ENCODE measurements around the gene RCSD1. TPM values are rescaled to one million over a fixed set of nuclear protein-coding genes. Genes with fewer than 3 reads are reported as not detected.

The RCSD1 gene
- polyA plus RNA-seq, 1 donor, result 7.4 TPM

- Histone ChIP-seq H3K27ac (ENCODE audit: low read length) (no peak overlapping the region), H3K27me3 (ENCODE audit: control insufficient read depth, insufficient read depth, low read length) (no peaks in the 10 kb centered on the region), H3K9me3 (ENCODE audit: control insufficient read depth, low read depth, low read length) (no peaks in the 10 kb centered on the region), H3K4me1 (ENCODE audit: control insufficient read depth, insufficient read depth, low read length) (no peaks in the 10 kb centered on the region), H3K36me3 (ENCODE audit: control insufficient read depth, insufficient read depth, low read length) (no peaks in the 10 kb centered on the region), H3K4me3 (ENCODE audit: low read length) (no peak overlapping the region)
- WGBS (ENCODE audit: insufficient coverage, low lambda C conversion rate), result no CpG with 5 or more reads among the region's 16 CpGs
- no peak for DNase-seq
Measured at GRCh38 chr1:167650269-167651160, 20.5 kb downstream of the RCSD1 start.

- Histone ChIP-seq H3K4me3 (ENCODE audit: low read length) (no peak overlapping the region), H3K9me3 (ENCODE audit: control insufficient read depth, low read depth, low read length) (no peaks in the 10 kb centered on the region), H3K27ac (ENCODE audit: low read length) (no peak overlapping the region), H3K27me3 (ENCODE audit: control insufficient read depth, insufficient read depth, low read length) (no peaks in the 10 kb centered on the region), H3K36me3 (ENCODE audit: control insufficient read depth, insufficient read depth, low read length) (no peaks in the 10 kb centered on the region), H3K4me1 (ENCODE audit: control insufficient read depth, insufficient read depth, low read length) (no peaks in the 10 kb centered on the region)
- DNase-seq, result peak; percentile 21 to 23
- WGBS (ENCODE audit: insufficient coverage, low lambda C conversion rate), result no CpG with 5 or more reads among the region's 7 CpGs
Measured at GRCh38 chr1:167651161-167651693, 21.2 kb downstream of the RCSD1 start.

GRCh38 chr1:167654975-167655575 lies 25.0 kb downstream of the RCSD1 start:
- H3K9me3 ChIP-seq (ENCODE audit: control insufficient read depth, low read depth, low read length), result no peaks in the 10 kb centered on the region
- H3K27ac ChIP-seq (ENCODE audit: low read length), result no peak overlapping the region
- no peaks in the 10 kb centered on the region for H3K36me3 ChIP-seq (ENCODE audit: control insufficient read depth, insufficient read depth, low read length)
- DNase-seq, result no peak
- no peak overlapping the region for H3K4me3 ChIP-seq (ENCODE audit: low read length)
- 71% methylated on average over 1 of the region's 7 CpGs for WGBS (ENCODE audit: insufficient coverage, low lambda C conversion rate)
- no peaks in the 10 kb centered on the region for H3K27me3 ChIP-seq (ENCODE audit: control insufficient read depth, insufficient read depth, low read length)
- peaks cover 4% of the 10 kb centered on the region for H3K4me1 ChIP-seq (ENCODE audit: control insufficient read depth, insufficient read depth, low read length)

GRCh38 chr1:167656657-167657056 lies 26.6 kb downstream of the RCSD1 start:
- peaks cover 4% of the 10 kb centered on the region for H3K4me1 ChIP-seq (ENCODE audit: control insufficient read depth, insufficient read depth, low read length)
- H3K9me3 ChIP-seq (ENCODE audit: control insufficient read depth, low read depth, low read length), result no peaks in the 10 kb centered on the region
- H3K27me3 ChIP-seq (ENCODE audit: control insufficient read depth, insufficient read depth, low read length), result no peaks in the 10 kb centered on the region
- H3K27ac ChIP-seq (ENCODE audit: low read length), result no peak overlapping the region
- DNase-seq, result no peak
- no peaks in the 10 kb centered on the region for H3K36me3 ChIP-seq (ENCODE audit: control insufficient read depth, insufficient read depth, low read length)
- WGBS (ENCODE audit: insufficient coverage, low lambda C conversion rate), result no CpG with 5 or more reads among the region's 2 CpGs
- H3K4me3 ChIP-seq (ENCODE audit: low read length), result no peak overlapping the region

GRCh38 chr1:167658574-167659328 lies 28.7 kb downstream of the RCSD1 start:
- no peak for DNase-seq
- no peak overlapping the region for H3K27ac ChIP-seq (ENCODE audit: low read length)
- no peaks in the 10 kb centered on the region for H3K27me3 ChIP-seq (ENCODE audit: control insufficient read depth, insufficient read depth, low read length)
- WGBS (ENCODE audit: insufficient coverage, low lambda C conversion rate), result 60% methylated on average over 1 of the region's 10 CpGs
- H3K36me3 ChIP-seq (ENCODE audit: control insufficient read depth, insufficient read depth, low read length), result no peaks in the 10 kb centered on the region
- no peaks in the 10 kb centered on the region for H3K9me3 ChIP-seq (ENCODE audit: control insufficient read depth, low read depth, low read length)
- H3K4me1 ChIP-seq (ENCODE audit: control insufficient read depth, insufficient read depth, low read length), result peaks cover 4% of the 10 kb centered on the region
- H3K4me3 ChIP-seq (ENCODE audit: low read length), result no peak overlapping the region

GRCh38 chr1:167659450-167659849 lies 29.4 kb downstream of the RCSD1 start:
- H3K27me3 ChIP-seq (ENCODE audit: control insufficient read depth, insufficient read depth, low read length), result no peaks in the 10 kb centered on the region
- H3K4me1 ChIP-seq (ENCODE audit: control insufficient read depth, insufficient read depth, low read length), result peaks cover 4% of the 10 kb centered on the region
- no peak overlapping the region for H3K27ac ChIP-seq (ENCODE audit: low read length)
- peak in 1 of 2 donors; percentile 12 for DNase-seq
- H3K9me3 ChIP-seq (ENCODE audit: control insufficient read depth, low read depth, low read length), result no peaks in the 10 kb centered on the region
- H3K4me3 ChIP-seq (ENCODE audit: low read length), result no peak overlapping the region
- 86% methylated on average over 1 of the region's 3 CpGs for WGBS (ENCODE audit: insufficient coverage, low lambda C conversion rate)
- H3K36me3 ChIP-seq (ENCODE audit: control insufficient read depth, insufficient read depth, low read length), result no peaks in the 10 kb centered on the region

- H3K4me3 ChIP-seq (ENCODE audit: low read length), result no peak overlapping the region
- H3K27ac ChIP-seq (ENCODE audit: low read length), result no peak overlapping the region
- no peaks in the 10 kb centered on the region for H3K9me3 ChIP-seq (ENCODE audit: control insufficient read depth, low read depth, low read length)
- H3K36me3 ChIP-seq (ENCODE audit: control insufficient read depth, insufficient read depth, low read length), result no peaks in the 10 kb centered on the region
- no peak for DNase-seq
- WGBS (ENCODE audit: insufficient coverage, low lambda C conversion rate), result 60% methylated on average over 1 of the region's 6 CpGs
- peaks cover 4% of the 10 kb centered on the region for H3K4me1 ChIP-seq (ENCODE audit: control insufficient read depth, insufficient read depth, low read length)
- no peaks in the 10 kb centered on the region for H3K27me3 ChIP-seq (ENCODE audit: control insufficient read depth, insufficient read depth, low read length)
Measured at GRCh38 chr1:167659881-167660280, 29.8 kb downstream of the RCSD1 start.

- Histone ChIP-seq H3K27ac (ENCODE audit: low read length) (no peak overlapping the region), H3K36me3 (ENCODE audit: control insufficient read depth, insufficient read depth, low read length) (no peaks in the 10 kb centered on the region), H3K27me3 (ENCODE audit: control insufficient read depth, insufficient read depth, low read length) (no peaks in the 10 kb centered on the region), H3K4me3 (ENCODE audit: low read length) (no peak overlapping the region), H3K9me3 (ENCODE audit: control insufficient read depth, low read depth, low read length) (no peaks in the 10 kb centered on the region), H3K4me1 (ENCODE audit: control insufficient read depth, insufficient read depth, low read length) (peaks cover 4% of the 10 kb centered on the region)
- 82% methylated on average over 3 of the region's 3 CpGs for WGBS (ENCODE audit: insufficient coverage, low lambda C conversion rate)
- no peak for DNase-seq
Measured at GRCh38 chr1:167661527-167662426, 31.7 kb downstream of the RCSD1 start.

- no peak for DNase-seq
- Histone ChIP-seq H3K4me3 (ENCODE audit: low read length) (no peak overlapping the region), H3K9me3 (ENCODE audit: control insufficient read depth, low read depth, low read length) (no peaks in the 10 kb centered on the region), H3K27ac (ENCODE audit: low read length) (no peak overlapping the region), H3K4me1 (ENCODE audit: control insufficient read depth, insufficient read depth, low read length) (peaks cover 4% of the 10 kb centered on the region), H3K36me3 (ENCODE audit: control insufficient read depth, insufficient read depth, low read length) (no peaks in the 10 kb centered on the region), H3K27me3 (ENCODE audit: control insufficient read depth, insufficient read depth, low read length) (no peaks in the 10 kb centered on the region)
- WGBS (ENCODE audit: insufficient coverage, low lambda C conversion rate), result no CpG with 5 or more reads among the region's 8 CpGs
Measured at GRCh38 chr1:167663002-167663772, 33.2 kb downstream of the RCSD1 start.

Measured in large intestine (tissue), 3 donors.